HG03175 (cell line): Measurements from ENCODE around the gene NDUFS2.

Experiments
- ATAC-seq: cut with Tn5 transposase; IDR thresholded peaks from one replicate; pipeline ENCODE4 v1.9.1; 2021; ENCODE audit warnings: mild to moderate bottlenecking, moderate library complexity; ENCODE audit not compliant: unreplicated experiment

Gene NDUFS2

DNA sequence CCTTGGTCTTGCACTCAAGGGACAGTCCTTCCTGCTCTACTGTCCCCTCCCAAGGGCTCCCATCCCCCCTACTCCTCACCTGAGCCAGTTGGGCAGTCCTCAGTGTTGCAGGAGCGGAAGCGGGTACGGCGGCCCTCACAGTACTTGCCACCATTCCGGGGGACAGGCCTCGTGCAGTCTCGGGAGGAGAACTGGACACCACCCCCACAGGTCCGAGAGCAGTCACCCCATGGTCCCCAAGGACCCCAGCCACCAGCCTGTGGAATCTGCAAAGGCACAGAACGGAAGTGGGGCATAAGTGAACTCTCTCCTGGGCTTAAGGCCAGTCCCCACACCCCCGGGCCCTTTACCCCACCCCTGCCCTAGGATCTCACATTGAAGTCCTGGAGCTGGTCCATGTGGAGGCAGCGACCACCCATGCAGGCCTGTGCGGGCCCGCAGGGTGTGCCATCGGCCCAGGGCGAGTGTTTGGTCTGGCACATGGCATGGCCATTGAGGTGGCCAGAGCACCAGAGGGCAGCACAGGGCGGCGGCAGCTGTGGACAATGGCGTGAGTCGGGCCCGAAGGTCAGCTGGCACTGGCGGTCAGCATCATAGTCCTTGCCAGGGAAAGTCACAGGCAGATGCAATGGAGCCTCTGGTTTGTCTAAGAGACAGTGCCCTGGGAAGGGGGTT lies 8.5 kb upstream of the NDUFS2 start:
- ATAC-seq = no peak

DNA sequence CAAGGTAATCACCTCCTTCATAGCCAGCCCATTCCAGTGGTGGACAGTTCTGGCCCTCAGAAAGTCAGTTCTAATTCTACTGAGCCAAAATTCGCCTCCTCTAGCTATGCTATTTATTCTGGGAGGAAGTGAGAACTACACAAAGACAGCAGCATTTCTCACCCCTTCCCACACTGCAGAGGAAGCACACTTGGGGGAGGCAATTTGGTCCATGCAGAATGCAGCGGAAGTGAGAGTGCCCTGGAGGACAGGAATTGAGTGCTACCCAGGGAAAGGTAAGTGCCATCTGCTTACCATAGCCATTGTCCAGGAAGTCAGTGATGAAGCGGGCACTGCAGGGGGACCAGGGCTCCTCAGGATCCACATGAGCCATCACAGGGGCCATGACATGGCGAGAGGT lies 7.0 kb upstream of the NDUFS2 start:
- no peak for ATAC-seq

DNA sequence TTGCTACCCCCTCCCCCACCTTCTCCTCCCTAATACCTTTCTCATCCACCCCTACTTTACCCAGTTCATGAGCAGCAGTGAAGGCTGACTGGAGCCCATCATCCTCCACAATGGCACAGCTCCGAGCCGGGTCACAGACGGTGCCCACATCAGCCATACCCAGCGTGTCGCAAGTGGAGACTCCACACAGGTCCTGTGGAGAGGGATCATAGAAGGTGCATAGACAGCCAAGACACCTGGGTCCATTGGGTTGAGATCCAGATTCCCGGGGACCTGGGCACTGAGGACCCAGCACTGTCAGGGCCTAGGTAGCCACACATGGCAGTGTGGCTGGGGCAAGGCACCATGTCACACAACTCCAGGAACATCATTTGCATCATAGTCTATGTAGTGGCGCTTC lies 6.1 kb upstream of the NDUFS2 start:
- no peak for ATAC-seq

DNA sequence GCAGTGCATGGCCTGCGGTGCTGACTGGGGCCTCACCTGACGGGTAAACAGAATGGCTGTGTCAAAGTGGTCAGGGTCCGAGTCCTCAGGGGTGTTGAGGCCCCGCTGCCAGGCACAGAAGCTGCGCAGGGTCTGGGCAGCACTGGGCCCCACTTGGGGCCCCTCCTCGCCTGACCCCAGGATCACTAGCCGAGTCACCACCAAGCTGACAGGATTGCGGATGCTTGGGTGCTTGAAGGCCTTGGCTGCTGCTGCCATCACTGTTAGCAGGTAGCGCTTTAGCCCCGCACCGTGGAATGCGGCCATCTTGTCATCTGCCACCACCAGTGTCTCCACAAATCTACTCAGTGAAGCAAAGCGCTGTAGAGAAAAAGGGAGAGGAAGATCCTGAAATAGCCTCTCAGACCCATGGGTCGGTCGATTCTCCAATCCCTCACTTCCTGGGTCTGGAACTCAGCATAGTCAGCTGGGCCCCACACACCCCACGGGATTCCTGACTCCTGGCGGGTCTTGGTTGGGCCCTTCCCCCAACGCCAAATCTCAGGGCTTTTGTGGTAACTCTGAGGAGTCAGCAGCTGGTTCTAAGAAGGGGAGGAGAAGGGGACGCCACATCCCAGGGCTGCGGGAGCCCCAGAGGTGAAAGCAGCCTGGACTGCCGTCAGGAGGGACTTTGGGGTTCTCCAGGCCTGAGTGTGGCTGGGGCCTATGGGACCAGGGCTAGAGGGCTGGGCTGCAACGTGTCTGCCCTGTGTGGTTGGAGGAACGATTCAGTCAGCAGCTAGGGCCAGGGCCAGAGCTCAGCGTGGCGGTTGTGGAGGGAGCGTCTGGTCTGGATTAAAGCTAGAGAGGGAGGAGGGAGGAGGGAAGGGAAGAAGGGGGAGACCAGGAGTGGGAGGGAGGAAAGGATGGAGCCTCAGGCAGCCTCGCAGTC lies 5.4 kb upstream of the NDUFS2 start:
- no peak for ATAC-seq

DNA sequence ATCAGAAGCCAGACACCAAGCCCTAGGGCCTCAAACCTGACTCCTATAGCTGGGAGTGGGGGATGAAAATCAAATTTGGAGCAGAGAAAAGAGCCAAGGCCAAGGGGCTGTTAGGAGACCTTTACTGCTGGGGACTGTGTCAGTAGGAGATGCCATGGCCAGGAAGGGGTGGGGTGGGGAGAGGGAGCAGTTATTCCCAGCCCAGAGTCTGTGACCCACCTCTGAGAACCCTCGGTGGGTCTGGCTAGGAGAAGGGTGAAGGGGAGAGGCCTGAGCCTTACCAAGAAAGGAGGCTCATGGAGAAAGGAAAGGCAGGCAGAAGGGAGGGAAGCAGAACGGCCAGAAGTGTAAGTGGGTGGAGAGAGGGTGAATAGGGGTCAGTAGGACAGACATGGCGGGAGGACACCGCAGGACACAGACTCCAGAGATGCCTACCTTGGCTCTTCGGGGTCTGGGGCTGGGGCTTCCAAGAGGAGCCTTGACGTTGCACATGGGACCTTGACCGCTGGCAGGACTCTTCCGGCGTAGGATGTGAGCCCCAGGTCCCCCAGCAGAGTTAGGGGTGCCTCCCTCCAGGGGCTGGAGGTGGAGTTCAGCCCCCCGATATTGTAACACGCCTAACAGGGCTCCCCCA lies 4.5 kb upstream of the NDUFS2 start:
- ATAC-seq = no peak

DNA sequence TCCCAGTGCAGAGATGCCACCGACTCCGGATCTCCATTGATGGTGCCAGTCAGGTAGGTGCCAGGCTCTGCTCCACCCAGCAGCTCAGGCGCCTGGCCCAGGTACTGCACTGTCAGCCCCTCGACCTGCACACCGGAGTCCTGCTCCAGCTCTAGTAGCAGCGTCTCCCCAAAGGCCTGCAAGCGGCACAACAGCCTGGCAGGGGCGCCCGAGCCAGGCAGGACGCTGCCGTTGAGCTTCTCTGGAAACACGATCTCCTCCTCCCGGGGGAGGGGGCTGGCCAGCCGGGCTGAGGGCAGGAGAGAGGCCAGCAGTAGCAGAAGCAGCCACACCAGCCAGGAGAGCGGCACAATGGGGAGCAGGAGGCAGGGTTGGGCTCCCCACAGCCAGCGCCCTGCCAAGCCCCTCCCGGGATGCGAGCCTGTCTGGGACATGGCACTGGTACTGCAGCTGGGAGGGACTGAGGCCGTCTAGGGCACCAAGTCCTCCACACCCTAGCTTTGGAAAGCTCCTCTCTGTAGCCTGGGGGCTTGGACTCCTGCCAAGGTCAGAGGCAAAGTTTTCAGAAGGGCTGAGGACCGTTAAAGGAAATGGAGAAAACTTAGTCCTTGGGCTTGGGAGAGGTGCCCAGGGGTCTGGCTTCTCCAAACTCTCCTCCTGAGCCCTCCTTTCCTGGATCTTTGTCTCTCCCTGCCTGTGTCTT lies 3.8 kb upstream of the NDUFS2 start:
- no peak for ATAC-seq

DNA sequence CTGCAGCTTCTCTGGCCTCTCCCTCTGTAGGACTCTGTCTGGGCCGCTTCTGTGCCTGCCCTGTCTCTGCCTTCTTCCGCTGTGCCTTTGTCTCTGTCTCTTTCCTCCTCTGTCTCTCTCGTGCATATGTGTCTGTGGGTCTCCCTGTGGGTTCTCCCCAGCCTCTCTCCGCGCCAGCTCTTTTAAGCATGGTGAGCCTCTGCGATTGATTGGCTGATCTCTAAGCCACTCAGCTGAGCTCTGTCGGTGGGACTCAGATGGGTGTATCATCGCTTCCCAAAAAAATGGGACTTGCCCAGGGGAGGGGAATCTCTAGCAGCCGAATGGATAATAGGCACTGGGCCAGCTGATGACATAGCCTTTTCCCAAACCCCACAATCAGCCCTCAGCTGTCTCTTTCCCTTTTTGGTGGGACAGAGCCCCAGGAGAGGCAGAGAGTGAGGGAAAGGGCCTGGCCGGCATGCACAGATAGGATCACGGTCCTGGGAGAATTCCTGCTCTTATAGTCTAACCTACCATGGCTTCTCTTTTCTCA lies 3.2 kb upstream of the NDUFS2 start, which contains the start of gene ADAMTS4:
TSS of gene ADAMTS4 (minus strand) at position 158 of the 535 bp plus-strand sequence. CDS start 427 bp downstream, outside the sequence.
- no peak for ATAC-seq

DNA sequence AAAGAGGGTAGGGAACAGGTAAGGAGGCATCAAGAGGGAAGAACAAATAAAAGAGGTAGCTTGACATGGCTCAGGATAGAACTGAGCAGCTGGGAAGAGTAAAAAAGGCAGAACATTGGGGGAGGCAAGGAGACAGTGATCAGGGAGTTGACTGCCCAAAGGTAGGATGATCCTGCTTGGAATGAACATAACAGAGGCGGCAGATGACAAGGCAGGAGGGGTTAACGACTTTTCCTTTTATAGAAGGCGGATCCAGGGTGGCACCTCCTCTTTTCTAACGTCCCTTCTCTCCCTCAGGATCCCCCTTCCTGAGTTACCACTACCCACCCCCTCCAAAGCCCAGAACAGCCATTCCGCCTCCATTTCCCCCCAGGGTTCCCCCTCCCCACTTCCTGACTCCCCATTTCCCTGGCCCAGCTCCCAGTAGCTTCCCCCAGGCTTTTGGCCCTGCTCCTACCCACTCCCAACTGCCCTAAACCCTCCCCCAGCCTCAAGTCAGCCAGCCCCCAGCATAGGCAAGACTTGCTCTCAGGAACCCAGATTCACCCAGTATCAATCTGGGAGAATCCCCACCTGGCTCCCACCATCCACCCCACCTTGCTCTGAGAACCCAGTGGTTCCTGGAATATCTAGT lies 2.5 kb upstream of the NDUFS2 start:
- ATAC-seq = no peak

DNA sequence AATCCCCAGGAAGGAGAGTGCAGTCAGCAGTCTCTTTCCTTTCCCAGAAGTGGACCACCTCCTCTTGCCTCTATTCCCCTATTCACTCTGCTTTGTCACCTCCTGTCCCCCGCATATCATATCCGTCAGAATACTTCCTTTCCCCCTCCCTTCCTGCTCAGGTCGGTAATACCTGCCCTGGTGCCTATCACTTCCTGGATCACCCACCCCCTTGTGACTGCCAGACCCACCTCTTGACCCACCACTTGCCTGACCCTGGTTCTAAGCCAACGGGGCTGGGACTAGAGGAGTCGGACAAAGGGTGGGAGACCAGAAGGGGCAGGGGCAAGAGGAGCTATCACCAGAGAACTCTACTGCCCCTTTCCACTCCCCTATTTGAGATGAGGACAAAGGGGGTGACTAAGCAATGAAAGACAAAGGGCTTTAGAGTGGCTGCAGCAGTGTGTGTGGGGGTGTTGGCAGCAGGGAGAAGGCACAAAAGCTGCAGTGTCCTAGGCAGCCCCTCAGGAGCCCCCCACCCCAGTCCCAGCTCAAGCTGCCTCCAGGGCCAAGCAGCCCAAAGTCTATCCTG lies 1.7 kb upstream of the NDUFS2 start:
- ATAC-seq = no peak

DNA sequence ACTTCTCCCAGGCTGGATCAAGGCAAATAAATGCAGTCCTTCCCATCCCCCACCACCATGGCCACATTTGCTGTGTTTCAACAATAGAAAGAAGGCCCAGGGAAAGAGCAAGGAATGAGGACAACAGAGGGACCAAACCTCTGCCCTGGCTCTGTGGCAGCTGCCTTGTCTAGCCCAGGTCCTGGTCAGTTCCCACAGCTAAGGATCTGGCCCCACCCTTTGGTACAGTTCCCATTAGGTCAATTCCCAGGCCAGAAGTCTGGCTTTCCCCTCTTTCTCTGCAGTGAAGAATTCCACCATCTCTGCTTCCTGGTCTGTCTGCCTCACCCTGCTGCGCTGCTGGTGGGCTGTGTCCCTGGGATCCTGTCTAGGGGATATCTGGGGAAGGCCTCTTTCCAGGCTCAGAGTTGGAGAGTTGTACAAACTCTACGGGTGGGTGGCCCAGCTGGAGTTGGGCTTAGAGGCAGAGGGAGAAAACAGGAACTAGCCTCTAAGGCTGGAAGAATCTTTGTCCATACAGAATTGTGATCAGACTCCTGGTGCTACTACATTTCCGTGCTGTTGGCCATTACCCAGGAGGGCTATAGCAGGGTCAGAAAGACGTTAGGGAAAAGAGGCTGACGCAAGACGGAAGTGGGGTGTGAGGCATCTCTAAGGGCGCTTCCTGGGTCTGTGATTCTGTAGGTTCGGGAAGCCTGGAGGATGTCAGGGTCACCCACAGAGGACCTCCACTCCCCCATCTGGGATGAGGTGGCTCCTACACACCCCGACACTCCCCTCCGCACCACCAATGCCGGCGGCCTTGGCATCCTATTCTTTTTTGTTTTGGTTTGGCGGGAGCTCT lies 953 bp upstream of the NDUFS2 start:
- ATAC-seq = no peak

DNA sequence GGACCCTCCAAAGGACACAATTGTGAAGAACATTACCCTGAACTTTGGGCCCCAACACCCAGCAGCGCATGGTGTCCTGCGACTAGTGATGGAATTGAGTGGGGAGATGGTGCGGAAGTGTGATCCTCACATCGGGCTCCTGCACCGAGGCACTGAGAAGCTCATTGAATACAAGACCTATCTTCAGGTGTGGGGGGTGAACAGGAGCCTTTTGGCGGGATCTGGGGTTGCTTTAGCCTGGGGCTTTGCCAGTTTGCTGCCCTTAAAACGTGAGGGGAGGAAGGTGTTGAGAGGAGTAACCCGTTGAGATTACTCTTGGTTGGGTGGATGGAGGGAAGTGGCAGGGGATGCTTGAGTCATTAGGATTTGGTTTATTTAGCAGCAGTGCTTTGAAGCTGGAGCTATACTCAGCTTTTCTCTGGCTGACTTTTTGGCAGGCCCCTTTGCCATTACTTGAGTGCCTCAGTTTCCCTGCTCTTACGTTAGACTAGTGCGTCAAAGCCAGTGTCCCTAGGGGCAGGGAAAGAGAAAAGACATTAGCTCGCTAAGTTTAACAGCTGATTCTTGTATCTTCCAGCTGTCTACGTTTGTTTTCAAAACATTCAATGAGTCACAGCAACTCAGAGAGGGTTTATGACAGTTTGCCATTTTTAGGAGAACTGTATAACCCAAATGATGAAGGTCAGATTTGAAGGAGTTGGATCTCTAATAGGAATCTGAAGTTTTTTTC lies 4.4 kb downstream of the NDUFS2 start:
- ATAC-seq = no peak

DNA sequence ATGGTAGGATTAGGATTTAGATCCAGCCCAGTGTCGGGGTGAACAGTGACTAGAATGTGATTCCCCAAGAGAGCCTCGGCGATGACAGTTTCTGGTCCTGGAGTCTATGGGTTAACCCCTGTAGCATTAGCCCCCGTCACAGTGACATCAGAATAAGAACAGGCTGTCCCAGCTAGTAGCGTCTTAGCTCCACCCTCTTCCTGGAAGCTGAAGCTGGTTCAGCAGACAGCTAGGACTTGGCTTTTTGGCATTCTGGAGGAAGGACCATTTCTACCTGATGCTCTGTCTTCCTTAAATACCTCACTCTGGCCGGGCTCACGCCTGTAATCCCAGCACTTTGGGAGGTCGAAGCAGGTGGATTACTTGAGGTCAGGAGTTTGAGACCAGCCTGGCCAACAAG lies 5.0 kb downstream of the NDUFS2 start:
- ATAC-seq = no peak

DNA sequence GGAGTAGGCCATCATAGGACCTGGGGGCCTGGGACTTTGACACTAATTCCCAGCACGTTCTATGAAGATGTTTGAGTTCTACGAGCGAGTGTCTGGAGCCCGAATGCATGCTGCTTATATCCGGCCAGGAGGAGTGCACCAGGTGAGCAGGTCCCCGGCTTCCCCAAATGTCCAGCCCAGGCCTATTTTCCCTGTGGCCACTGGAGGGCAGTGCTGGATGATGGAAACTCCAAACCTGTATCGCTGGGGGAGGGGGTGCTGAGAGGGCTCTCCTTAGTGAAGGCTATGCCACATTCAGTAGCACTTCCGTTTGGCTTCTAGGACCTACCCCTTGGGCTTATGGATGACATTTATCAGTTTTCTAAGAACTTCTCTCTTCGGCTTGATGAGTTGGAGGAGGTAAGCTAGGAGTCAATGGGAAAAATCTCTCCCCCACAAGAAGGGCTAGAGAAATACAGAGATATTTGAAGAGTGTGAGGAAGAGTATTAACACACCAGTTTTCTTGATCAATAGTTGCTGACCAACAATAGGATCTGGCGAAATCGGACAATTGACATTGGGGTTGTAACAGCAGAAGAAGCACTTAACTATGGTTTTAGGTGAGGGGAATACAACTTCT lies 7.7 kb downstream of the NDUFS2 start:
- peak; percentile 61 for ATAC-seq

DNA sequence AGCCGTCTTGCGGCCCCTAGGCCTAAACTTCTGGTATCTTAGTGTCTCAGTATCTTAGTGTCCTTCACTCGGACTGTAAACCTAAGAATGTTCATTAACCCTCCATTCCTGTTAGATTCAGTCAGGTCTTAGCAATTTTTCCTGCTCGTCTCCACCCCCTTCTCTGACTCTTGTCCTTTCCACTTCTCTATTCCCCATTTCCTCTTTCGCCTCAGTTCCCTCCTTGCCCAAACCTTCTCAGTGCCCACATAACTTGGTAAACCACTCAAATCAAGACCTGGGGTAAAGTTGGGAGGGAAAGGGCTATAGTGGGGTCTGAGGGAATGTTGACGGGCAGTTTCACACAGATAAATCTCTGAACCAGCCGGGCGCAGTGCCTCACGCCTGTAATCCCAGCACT lies 12.2 kb downstream of the NDUFS2 start:
- ATAC-seq = no peak

DNA sequence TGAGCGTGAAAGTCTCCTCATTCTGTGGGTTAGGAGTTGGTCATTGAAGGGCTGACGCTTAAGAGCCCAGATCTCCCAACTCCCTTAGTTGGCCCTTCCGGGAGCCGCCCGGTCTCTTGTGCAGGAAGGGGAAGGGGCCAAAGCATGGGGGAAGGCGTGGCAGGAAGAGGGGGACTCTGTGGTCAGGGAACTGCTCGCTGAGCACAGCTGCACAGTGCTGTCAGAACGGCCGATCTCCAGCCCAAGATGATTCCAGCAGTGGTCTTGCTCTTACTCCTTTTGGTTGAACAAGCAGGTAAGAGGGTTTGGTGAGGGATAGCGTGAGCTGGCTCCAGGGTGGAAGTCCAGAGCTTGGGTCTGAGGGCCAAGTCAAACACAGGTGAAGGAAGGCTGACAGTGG lies 12.9 kb downstream of the NDUFS2 start, which contains the start of gene FCER1G:
TSS of gene FCER1G (plus strand) at position 220 of the 400 bp plus-strand sequence. CDS start at position 247, 27 bp downstream.
- ATAC-seq = no peak

DNA sequence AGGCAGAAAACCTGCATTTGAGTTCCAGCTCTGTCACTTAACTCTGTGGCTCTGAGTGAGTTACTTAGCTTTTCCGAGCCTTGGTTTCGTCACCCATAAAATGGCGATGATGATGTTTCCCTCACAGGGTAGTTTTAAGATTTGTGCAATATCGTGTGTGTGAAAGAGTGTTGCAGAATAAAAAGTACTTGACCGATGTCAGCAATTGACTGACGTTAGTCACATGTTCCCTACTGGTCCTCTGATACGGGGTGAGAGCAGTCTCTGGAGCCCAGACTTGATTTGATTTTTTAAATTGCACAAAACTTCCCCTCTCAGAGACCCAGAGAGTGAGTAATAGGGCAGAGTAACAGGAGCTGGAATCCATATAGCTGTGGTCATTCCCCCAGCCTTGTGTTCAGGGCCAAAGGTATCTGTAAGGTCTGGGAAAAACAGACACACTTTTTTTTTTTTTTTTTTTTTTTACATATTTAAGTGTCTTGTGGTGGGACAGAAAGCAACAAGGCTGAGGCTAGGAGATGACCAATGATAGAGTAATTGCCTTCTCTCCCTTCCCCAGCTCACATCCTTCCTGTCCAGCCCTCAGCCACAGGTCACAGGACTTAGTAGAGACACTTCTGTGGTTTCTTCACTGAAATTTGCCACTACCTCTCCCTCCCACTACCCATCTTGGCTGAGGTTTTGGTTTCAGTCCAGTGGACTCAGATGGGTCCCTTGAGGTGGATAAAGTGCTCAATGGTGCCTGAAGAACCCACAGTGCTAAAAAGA lies 15.0 kb downstream of the NDUFS2 start:
- ATAC-seq = peak; percentile 90

DNA sequence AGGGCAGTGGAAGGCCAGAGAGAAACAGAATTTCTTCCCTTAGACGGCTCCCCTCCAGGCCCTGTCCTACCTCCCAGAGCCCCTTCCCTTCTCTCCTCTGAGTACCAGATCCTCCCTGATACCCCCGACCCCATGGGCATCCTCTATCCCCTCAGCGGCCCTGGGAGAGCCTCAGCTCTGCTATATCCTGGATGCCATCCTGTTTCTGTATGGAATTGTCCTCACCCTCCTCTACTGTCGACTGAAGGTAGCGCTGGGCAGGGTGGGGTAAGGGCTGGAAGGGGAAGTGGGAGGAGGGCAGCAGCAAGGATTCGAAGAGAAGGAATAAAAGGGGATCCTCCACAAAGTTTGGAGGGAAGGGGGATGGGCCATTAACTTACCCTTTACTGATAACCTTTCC lies 15.7 kb downstream of the NDUFS2 start:
- ATAC-seq = no peak
